Measurements from ENCODE around the gene LPO. TPM values are rescaled to one million over a fixed set of nuclear protein-coding genes. Genes with fewer than 3 reads are reported as not detected.

Gene LPO
- total RNA-seq, 6 experiments from 2014 or later: not detected

GRCh38 chr17:58219007-58219788 lies 19.2 kb upstream of the LPO start, which contains the start of gene MKS1:
Gene MKS1, minus strand, starts transcription at chr17:58219255. Its CDS starts 25 bp downstream, at chr17:58219230.
- H3K27ac Mint-ChIP-seq: peak within 1 kb of the TSS; percentile 88
- no peaks in the 10 kb centered on the region for H3K9me3 Mint-ChIP-seq
- no peaks in the 10 kb centered on the region for H3K27me3 Mint-ChIP-seq (ENCODE audit: insufficient read depth)
- peak within 1 kb of the TSS; percentile 89 for H3K4me3 Mint-ChIP-seq
- DNase-seq: peak; percentile 92
- H3K4me1 Mint-ChIP-seq (ENCODE audit: low read depth): peaks cover 23% of the 10 kb centered on the region
- no peaks in the 10 kb centered on the region for H3K36me3 Mint-ChIP-seq (ENCODE audit: low read depth)
- TF ChIP-seq, protein P1, sequence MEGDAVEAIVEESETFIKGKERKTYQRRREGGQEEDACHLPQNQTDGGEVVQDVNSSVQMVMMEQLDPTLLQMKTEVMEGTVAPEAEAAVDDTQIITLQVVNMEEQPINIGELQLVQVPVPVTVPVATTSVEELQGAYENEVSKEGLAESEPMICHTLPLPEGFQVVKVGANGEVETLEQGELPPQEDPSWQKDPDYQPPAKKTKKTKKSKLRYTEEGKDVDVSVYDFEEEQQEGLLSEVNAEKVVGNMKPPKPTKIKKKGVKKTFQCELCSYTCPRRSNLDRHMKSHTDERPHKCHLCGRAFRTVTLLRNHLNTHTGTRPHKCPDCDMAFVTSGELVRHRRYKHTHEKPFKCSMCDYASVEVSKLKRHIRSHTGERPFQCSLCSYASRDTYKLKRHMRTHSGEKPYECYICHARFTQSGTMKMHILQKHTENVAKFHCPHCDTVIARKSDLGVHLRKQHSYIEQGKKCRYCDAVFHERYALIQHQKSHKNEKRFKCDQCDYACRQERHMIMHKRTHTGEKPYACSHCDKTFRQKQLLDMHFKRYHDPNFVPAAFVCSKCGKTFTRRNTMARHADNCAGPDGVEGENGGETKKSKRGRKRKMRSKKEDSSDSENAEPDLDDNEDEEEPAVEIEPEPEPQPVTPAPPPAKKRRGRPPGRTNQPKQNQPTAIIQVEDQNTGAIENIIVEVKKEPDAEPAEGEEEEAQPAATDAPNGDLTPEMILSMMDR (IDR thresholded peaks at IDR 0.05): peak; percentile 79

DNA sequence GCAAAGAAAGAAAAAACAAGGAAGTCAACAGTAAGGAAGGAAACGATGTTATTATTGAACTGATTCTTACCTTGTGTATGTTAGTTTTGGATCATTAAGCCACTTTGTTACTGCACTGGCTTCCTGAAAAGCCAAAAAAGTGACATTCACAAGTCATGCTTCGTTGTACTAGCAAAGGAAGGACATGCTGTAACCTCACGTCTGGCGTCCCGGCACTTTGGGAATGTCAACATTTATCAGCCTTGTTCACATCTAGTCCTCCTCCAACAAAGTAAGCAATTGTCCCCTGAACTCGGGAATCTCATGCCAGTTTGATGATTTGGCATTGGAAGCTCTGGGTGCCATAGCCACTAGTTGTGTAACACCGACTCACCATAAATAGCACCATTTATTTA lies 18.6 kb upstream of the LPO start:
- DNase-seq: peak; percentile 10
- TF ChIP-seq, protein P1 (IDR thresholded peaks at IDR 0.05): no peak
- Mint-ChIP-seq H3K36me3 (ENCODE audit: low read depth) (no peaks in the 10 kb centered on the region), H3K4me3 (peak overlapping the region; percentile 89), H3K9me3 (no peaks in the 10 kb centered on the region), H3K27ac (peak overlapping the region; percentile 88), H3K27me3 (ENCODE audit: insufficient read depth) (no peaks in the 10 kb centered on the region), H3K4me1 (ENCODE audit: low read depth) (peaks cover 29% of the 10 kb centered on the region)

GRCh38 chr17:58224315-58224714 lies 14.1 kb upstream of the LPO start:
- TF ChIP-seq, protein P1 (IDR thresholded peaks at IDR 0.05): no peak
- Mint-ChIP-seq H3K27me3 (ENCODE audit: insufficient read depth) (no peaks in the 10 kb centered on the region), H3K36me3 (ENCODE audit: low read depth) (no peaks in the 10 kb centered on the region), H3K27ac (peak overlapping the region; percentile 82), H3K4me3 (peak overlapping the region; percentile 68), H3K9me3 (no peaks in the 10 kb centered on the region), H3K4me1 (ENCODE audit: low read depth) (peaks cover 26% of the 10 kb centered on the region)
- peak; percentile 73 for DNase-seq

DNA sequence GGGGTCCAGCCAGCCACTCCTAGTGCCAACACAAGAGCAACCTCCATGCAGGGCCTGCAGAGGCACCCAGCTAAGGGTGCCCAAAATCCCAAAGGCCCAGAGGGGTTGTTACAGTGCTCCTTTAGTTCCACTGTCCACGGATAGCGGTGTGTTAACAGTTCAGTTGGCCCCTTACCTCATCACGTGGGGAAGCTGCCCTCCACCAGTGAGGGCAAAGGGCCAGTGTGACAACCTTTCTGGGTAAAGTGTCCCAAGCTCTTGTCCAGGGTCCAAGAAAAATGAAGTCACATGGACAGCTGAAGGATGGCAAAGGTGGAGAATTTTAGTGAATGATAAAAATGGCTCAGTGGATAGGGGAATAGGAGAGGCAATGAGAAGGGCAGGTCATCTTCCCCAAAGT lies 10.7 kb upstream of the LPO start:
- H3K9me3 Mint-ChIP-seq: no peaks in the 10 kb centered on the region
- no peak overlapping the region for H3K4me3 Mint-ChIP-seq
- peaks cover 40% of the 10 kb centered on the region for H3K4me1 Mint-ChIP-seq (ENCODE audit: low read depth)
- TF ChIP-seq, protein P1 (IDR thresholded peaks at IDR 0.05): no peak
- no peak overlapping the region for H3K27ac Mint-ChIP-seq
- H3K27me3 Mint-ChIP-seq (ENCODE audit: insufficient read depth): no peaks in the 10 kb centered on the region
- no peaks in the 10 kb centered on the region for H3K36me3 Mint-ChIP-seq (ENCODE audit: low read depth)
- no peak for DNase-seq

DNA sequence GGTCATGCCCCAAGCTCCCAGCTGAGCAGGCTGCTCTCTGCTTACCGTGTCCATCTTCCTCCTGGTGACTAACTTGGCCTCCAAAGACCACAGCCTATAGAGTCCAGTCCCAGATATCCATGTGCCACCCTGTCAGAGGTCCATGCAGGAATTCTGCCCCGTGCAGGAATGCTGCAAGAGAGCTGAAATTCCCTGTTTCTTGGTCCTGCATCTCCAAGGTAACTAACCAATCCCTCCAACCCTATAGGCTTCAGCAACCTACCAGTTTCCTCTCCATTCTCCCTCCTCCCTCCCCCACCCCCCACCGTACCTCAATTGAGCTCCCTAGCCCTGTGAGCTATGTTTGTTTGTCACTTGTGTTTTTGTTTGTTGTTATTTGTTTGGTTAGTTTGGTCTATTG lies 9.7 kb upstream of the LPO start:
- Mint-ChIP-seq H3K9me3 (no peaks in the 10 kb centered on the region), H3K36me3 (ENCODE audit: low read depth) (no peaks in the 10 kb centered on the region), H3K4me3 (no peak overlapping the region), H3K4me1 (ENCODE audit: low read depth) (peaks cover 39% of the 10 kb centered on the region), H3K27me3 (ENCODE audit: insufficient read depth) (no peaks in the 10 kb centered on the region), H3K27ac (no peak overlapping the region)
- TF ChIP-seq, protein P1 (IDR thresholded peaks at IDR 0.05): no peak
- no peak for DNase-seq
